GM12878 (cell line): ENCODE results near the gene SORBS2. TPM values are rescaled to one million over a fixed set of nuclear protein-coding genes. Genes with fewer than 3 reads are reported as not detected.

Source experiments
- ATAC-seq: fragments of 200-7000 bp; cut with Tn5 transposase; 3 replicates; pipeline ENCODE4 v1.9.1; 2020; ENCODE audit warnings: mild to moderate bottlenecking, moderate library complexity
- BruUV-seq: library from RNA; stranded (reverse); fragments of 400-500 nt; replicated peaks from 2 replicates; lab custom pipeline; 2021; lab: Mats Ljungman, UMichigan
- CTCF ChIA-PET: fragments of 300-600 bp; sonication (Branson Sonifier 250); formaldehyde crosslinking; extraction: SDS; loops from one replicate; lab custom pipeline; 2021; ENCODE audit warnings: inconsistent platforms; lab: Yijun Ruan, JAX
- POLR2A ChIA-PET: fragments of 350-600 bp; formaldehyde crosslinking; extraction: SDS; loops from one replicate; lab custom pipeline; 2021; ENCODE audit warnings: inconsistent platforms; lab: Charles Lee
- RAD21 ChIA-PET: fragments of 300-600 bp; sonication (Branson Sonifier 250); formaldehyde crosslinking; loops from one replicate; lab custom pipeline; 2023; ENCODE audit warnings: antibody characterized with exemption; ENCODE audit not compliant: unreplicated experiment; lab: Charles Lee
- SMC1A ChIA-PET: fragments of 300-600 bp; sonication (Branson Sonifier 250); formaldehyde crosslinking; loops from one replicate; lab custom pipeline; 2023; ENCODE audit not compliant: unreplicated experiment, uncharacterized antibody; lab: Charles Lee
- DNase-seq: peaks from one replicate; pipeline ENCODE4 v3.0.0-alpha.2; 2011; ENCODE audit warnings: low read depth, low spot score
- FAIRE-seq: peaks from 3 replicates; lab custom pipeline; 2011; peaks lifted over from hg19 to GRCh38; lab: Jason Lieb, UNC
- H2AFZ ChIP-seq: 2 replicates; pipeline ENCODE4 v1.6.0; 2011; ENCODE audit warnings: low read depth, low read length, control low read depth; ENCODE audit not compliant: control insufficient read depth
- H3K27ac ChIP-seq: 2 replicates; pipeline ENCODE4 v1.5.1; 2011; ENCODE audit warnings: control low read depth; ENCODE audit not compliant: control insufficient read depth, insufficient read depth
- H3K27me3 ChIP-seq, 2 experiments: replicated peaks in 1 of 2; 2 replicates each; pipeline versions ENCODE4 v1.6.0 to v1.6.1; 2011; ENCODE audit warnings: low read length in 1 of 2; ENCODE audit not compliant: control insufficient read depth in 2 of 2, insufficient read depth in 2 of 2
- H3K36me3 ChIP-seq, 2 experiments: 2 replicates each; pipeline ENCODE4 v1.5.1; 2011; ENCODE audit warnings: low read length in 1 of 2; ENCODE audit not compliant: control insufficient read depth in 2 of 2, insufficient read depth in 2 of 2
- H3K4me1 ChIP-seq: 2 replicates; pipeline ENCODE4 v1.6.1; 2011; ENCODE audit warnings: mild to moderate bottlenecking, low read length, moderate library complexity, mixed read lengths; ENCODE audit not compliant: control insufficient read depth, insufficient read depth
- H3K4me2 ChIP-seq: 2 replicates; pipeline ENCODE4 v1.6.0; 2011; ENCODE audit warnings: control low read depth; ENCODE audit not compliant: control insufficient read depth, insufficient read depth
- H3K4me3 ChIP-seq: fragments of 200-600 bp; sonication (generic); 2 replicates; pipeline ENCODE4 v1.5.1; 2016
- H3K79me2 ChIP-seq: 2 replicates; pipeline ENCODE4 v1.6.0; 2011; ENCODE audit warnings: low read length; ENCODE audit not compliant: control insufficient read depth, insufficient read depth
- H3K9ac ChIP-seq: 2 replicates; pipeline ENCODE4 v1.8.0; 2011; ENCODE audit warnings: low read length, control low read depth, mixed read lengths; ENCODE audit not compliant: control insufficient read depth, insufficient read depth
- H3K9me3 ChIP-seq: replicated peaks from 3 replicates; pipeline ENCODE4 v1.5.1; 2011; ENCODE audit warnings: mild to moderate bottlenecking, low read length; ENCODE audit not compliant: control insufficient read depth, insufficient read depth
- H4K20me1 ChIP-seq: 2 replicates; pipeline ENCODE4 v1.6.0; 2011; ENCODE audit not compliant: control insufficient read depth, insufficient read depth
- ASH2L ChIP-seq: fragments of 300-600, 200-600 bp; sonication (generic); IDR thresholded peaks from 2 replicates; pipeline ENCODE4 v1.6.1; 2017; ENCODE audit warnings: low read depth, mild to moderate bottlenecking, borderline replicate concordance
- CHD1 ChIP-seq: IDR thresholded peaks from 2 replicates; pipeline ENCODE4 v1.6.1; 2012; ENCODE audit warnings: low read depth, low read length, improper control_type of control experiment
- EED ChIP-seq: sonication (generic); IDR thresholded peaks from 2 replicates; pipeline ENCODE4 v1.6.1; 2016; ENCODE audit warnings: antibody characterized with exemption, low read depth
- IRF4 ChIP-seq: IDR thresholded peaks from 2 replicates; pipeline ENCODE4 v1.6.1; 2011; ENCODE audit warnings: low read depth, low read length
- POLR2AphosphoS2 ChIP-seq: IDR thresholded peaks from 2 replicates; pipeline ENCODE4 v1.6.1; 2011; ENCODE audit warnings: low read depth, mild to moderate bottlenecking, low read length, improper control_type of control experiment, moderate library complexity
- POLR2AphosphoS5 ChIP-seq: IDR thresholded peaks from 2 replicates; pipeline ENCODE4 v1.6.1; 2011; ENCODE audit warnings: mild to moderate bottlenecking, low read length, inconsistent platforms
- SREBF1 ChIP-seq: IDR thresholded peaks from 2 replicates; pipeline ENCODE4 v1.6.1; 2012; ENCODE audit warnings: mild to moderate bottlenecking, low read length
- SREBF2 ChIP-seq: IDR thresholded peaks from 2 replicates; pipeline ENCODE4 v1.6.1; 2012; ENCODE audit warnings: mild to moderate bottlenecking, low read length
- TAF1 ChIP-seq: IDR thresholded peaks from 2 replicates; pipeline ENCODE4 v1.6.1; 2011; ENCODE audit warnings: mild to moderate bottlenecking, low read depth, low read length, borderline replicate concordance
- YY1 ChIP-seq: IDR thresholded peaks from 2 replicates; pipeline ENCODE4 v1.6.1; 2011; ENCODE audit warnings: low read depth, mild to moderate bottlenecking, low read length
- ZNF24 ChIP-seq: fragments of 450-650 bp; IDR thresholded peaks from 2 replicates; pipeline ENCODE4 v1.6.1; 2017; ENCODE audit warnings: antibody characterized with exemption, mild to moderate bottlenecking
- WGBS: methylation state at CpG from one replicate; pipeline ENCODE4 v1.1.6; 2016; ENCODE audit warnings: low lambda C conversion rate; ENCODE audit not compliant: insufficient replicate concordance, insufficient coverage; ENCODE audit errors: missing lambda C conversion rate; 5-methylcytosine and 5-hydroxymethylcytosine counted together
- in situ Hi-C: fragments of 300-500 bp; cut with MboI; formaldehyde crosslinking; loops from 9 replicates; pipeline ENCODE4 v1.14.3; 2018; ENCODE audit warnings: mixed read lengths
- intact Hi-C: fragments of 100-400 bp; cut with micrococcal nuclease; formaldehyde crosslinking; loops from one replicate; pipeline ENCODE4 v1.14.2; 2022; ENCODE audit not compliant: unreplicated experiment
- polyA plus RNA-seq, 11 experiments: library from polyadenylated mRNA; depleted of rRNA in 4 of 11; unstranded in 6 of 11; stranded (reverse) in 5 of 11; fragments of >200 nt; fragmentation: Nextera tagmentation in 4 of 11; fragmentation: Illumina TruSeq in 1 of 11; extraction: Ambion mirVana in 4 of 11; extraction: Trizol in 1 of 11; gene quantifications; 1 replicate in 1 of 11; 2 replicates in 10 of 11; pipeline versions ENCODE4 v1.2.1 to v1.2.3, GENCODE V29; 2011 to 2016; ENCODE audit warnings: inconsistent platforms in 2 of 11, missing spikeins in 2 of 11, low read depth in 1 of 11
- total RNA-seq, 4 experiments: library from RNA; depleted of rRNA in 3 of 4; stranded (reverse); fragments of >200 nt in 3 of 4; fragmentation: Illumina TruSeq in 1 of 4; extraction: Trizol in 1 of 4; gene quantifications; 2 replicates each; pipeline versions ENCODE4 v1.2.1 to v1.2.3, GENCODE V29; 2013 to 2021
- TF ChIP-seq, protein P1 (sequence below): IDR thresholded peaks from 2 replicates; pipeline ENCODE4 v1.6.1; 2012; ENCODE audit warnings: low read depth, low read length, improper control_type of control experiment
- TF ChIP-seq, protein P2 (sequence below): IDR thresholded peaks from 2 replicates; pipeline ENCODE4 v1.6.1; 2012; ENCODE audit warnings: low read depth, low read length, improper control_type of control experiment

The SORBS2 gene
- total and polyA plus RNA-seq, 10 of the 15 experiments (the other 5 are each of a cell fraction or from before 2014, with no cell fraction given) = 0.06 to 3.0 (median 0.79) TPM

DNA sequence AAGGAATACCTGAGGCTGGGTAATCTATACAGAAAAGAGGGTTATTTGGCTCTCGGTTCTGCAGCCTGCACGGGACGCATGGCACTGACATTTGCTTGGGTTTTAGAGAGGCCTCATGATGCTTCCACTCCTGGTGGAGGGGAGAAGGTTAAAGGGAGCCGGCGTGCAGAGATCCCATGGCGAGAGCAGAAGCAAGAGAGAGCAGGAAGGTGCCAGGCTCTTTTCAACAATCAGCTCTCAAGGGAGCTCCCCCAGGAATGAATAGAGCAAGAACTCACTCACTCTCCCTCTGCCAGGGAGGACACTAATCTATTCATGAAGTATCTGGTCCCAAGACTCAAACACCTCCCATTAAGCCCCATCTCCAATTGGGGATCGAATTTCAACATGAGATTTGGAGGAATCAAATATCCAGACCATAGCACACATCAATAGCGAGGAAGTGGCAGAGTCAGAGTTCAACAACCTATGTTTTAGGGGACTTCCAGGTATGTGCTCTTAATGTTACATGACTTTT is 109.8 kb downstream of the SORBS2 start:
- H3K27me3 ChIP-seq = no peaks in the 10 kb centered on the region
- no peak overlapping the region for H3K4me2 ChIP-seq
- H3K4me1 ChIP-seq = no peaks in the 10 kb centered on the region
- intact Hi-C loops (no loop called here), in situ Hi-C loops (no loop called here)
- 47% methylated on average over 8 of the region's 8 CpGs for WGBS
- TF ChIP-seq SREBF1 (no peak), YY1 (no peak), SREBF2 (no peak), ZNF24 (no peak), IRF4 (no peak), TAF1 (no peak), EED (no peak), POLR2AphosphoS5 (no peak), POLR2AphosphoS2 (no peak), CHD1 (no peak), ASH2L (no peak)
- TF ChIP-seq, protein P1, sequence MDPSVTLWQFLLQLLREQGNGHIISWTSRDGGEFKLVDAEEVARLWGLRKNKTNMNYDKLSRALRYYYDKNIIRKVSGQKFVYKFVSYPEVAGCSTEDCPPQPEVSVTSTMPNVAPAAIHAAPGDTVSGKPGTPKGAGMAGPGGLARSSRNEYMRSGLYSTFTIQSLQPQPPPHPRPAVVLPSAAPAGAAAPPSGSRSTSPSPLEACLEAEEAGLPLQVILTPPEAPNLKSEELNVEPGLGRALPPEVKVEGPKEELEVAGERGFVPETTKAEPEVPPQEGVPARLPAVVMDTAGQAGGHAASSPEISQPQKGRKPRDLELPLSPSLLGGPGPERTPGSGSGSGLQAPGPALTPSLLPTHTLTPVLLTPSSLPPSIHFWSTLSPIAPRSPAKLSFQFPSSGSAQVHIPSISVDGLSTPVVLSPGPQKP = no peak
- TF ChIP-seq, protein P2, sequence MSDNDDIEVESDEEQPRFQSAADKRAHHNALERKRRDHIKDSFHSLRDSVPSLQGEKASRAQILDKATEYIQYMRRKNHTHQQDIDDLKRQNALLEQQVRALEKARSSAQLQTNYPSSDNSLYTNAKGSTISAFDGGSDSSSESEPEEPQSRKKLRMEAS = no peak
- H3K27ac ChIP-seq = no peak overlapping the region
- ChIA-PET SMC1A (no interaction called here), CTCF (no interaction called here), RAD21 (no interaction called here), POLR2A (interaction anchor here (0.6 kb wide), 1 partner anchor 227 kb away, joined by 4 read pairs; no protein-coding TSS in a partner anchor)
- H3K9me3 ChIP-seq = peaks cover 3% of the 10 kb centered on the region; the same call in 1 of the 3 replicates
- no peaks in the 10 kb centered on the region for H4K20me1 ChIP-seq
- H3K79me2 ChIP-seq = no peaks in the 10 kb centered on the region
- DNase-seq (no peak), FAIRE-seq (no peak), ATAC-seq (peak; percentile 34; the same call in 2 of the 3 replicates)
- BruUV-seq = no TSS peak
- H2AFZ ChIP-seq = no peak overlapping the region
- H3K36me3 ChIP-seq = no peaks in the 10 kb centered on the region
- no peak overlapping the region for H3K9ac ChIP-seq
- H3K4me3 ChIP-seq = no peak overlapping the region
